Ecto neural progenitor cell (in vitro differentiated cells): ENCODE data around the gene MRFAP1L1.

Experiments
- DNase-seq: peaks from one replicate; pipeline ENCODE4 v3.0.0-alpha.2; 2018; ENCODE audit warnings: low spot score

Gene MRFAP1L1

DNA sequence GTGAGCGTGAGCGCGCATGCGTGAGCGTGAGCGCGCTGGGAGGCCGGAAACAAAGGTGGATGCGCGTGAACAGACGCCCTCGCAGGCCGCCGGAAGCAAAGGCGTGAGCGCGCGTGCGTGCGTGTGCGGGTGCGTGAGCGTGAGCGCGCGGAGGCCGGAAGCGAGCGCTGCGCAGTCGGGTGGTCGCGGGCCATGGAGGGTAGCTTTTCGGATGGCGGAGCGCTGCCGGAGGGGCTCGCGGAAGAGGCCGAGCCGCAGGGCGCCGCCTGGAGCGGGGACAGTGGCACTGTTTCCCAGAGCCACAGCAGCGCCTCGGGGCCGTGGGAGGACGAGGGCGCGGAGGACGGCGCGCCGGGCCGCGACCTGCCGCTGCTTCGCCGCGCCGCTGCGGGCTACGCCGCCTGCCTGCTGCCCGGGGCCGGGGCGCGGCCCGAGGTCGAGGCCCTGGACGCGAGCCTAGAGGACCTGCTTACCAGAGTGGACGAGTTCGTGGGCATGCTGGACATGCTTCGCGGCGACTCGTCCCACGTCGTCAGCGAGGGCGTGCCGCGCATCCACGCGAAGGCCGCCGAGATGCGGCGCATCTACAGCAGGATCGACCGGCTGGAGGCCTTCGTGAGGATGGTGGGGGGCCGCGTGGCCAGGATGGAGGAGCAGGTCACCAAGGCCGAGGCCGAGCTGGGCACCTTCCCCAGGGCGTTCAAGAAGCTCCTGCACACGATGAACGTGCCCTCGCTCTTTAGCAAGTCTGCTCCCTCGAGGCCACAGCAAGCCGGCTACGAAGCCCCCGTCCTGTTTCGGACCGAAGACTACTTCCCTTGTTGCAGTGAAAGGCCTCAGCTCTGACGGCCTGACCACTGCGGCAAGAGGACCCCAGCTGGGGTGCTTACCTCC lies 6.6 kb upstream of the MRFAP1L1 start, which contains the start of gene BLOC1S4:
Gene BLOC1S4, plus strand, starts transcription at position 157 of the 894 bp plus-strand sequence. Its CDS starts 36 bp downstream, at position 193.
- DNase-seq, result peak; percentile 91

DNA sequence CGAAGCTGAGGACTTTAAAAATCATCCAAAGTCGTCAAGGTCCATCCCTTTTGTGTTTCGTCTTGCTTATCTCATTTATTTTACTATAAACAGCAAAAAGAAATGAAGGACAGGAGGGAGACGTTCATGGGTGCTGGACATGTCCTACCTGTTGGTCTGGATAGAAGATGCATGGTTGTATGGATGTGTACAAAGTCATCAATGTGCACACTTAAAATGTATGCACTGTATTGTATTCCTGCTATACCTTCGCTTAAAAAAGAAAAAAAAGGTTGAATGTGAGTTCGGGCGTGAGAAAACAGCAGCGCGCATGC lies 6.0 kb upstream of the MRFAP1L1 start:
- DNase-seq, result no peak

DNA sequence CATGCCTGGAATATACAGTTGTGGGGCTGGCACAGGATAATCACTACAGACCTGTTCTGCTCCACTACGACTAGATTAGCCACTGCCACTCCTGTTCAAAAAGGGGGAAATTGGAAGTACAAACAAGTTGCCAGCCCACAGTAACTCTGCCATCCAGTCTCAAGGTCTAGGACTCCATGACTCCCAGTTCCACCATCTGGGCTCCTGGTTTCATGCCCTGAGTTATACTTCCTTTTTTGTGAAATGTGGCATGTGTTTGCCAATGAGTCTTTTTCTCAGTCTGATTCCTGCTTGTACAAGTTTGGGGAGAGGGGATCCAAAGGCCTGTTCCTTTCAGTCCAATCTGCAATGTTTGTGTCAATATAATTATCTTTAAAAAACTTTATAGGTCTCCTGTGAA lies 5.3 kb upstream of the MRFAP1L1 start:
- DNase-seq, result no peak

DNA sequence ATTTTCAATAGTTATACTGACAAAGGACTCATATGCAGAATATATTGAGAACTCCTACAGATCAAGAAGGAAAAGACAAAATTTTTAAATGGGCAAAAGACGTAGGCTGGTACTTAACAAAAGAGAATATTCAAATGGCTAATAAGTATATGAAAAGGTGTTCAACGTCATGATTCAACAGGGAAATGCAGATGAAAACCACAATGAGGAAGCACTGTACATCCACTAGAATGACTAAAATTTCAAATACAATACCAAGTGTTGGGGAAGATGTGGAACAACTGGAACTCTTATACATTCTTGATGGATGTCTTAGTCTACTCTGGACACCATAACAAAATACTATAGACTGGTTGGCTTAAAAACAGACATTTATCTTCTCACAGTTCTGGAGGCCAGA lies 1.3 kb upstream of the MRFAP1L1 start:
- DNase-seq, result no peak

DNA sequence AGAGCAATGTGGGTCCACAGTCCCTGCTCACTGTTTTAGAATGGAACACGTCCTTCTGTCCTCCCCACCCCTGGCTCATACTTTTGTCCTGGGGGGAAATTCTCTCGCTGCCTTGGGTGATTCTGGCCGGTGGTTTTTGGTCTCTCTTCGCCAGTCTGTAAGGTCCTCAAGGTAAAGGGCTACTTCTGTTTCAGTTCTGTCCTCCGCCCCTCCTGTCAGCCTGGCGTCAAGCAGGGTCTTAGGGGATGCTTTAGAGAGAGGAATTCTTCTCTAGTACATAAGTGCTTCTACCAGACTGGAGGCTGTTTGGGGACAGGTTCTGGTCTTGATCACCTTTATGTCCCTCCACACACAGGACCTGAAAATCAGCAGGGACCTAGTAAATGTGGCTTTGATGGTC lies 617 bp upstream of the MRFAP1L1 start:
- no peak for DNase-seq

DNA sequence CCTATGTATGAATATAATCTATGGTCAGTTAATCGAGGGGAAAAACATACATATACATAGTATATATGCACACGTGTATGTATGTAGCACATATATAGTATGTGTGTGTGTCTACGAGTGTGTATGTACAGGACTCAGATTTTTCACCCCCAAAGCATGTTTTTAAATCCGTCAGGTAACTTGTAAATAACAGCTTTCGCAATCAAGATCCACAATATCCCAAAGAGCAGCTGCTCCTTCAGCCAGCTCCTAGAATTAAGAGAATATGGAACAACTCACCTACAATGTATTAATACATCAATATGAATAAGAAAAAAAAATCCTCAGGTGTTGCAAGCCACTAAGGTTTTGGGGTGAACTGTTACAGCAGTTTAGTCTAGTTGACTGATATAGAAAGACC lies 3.5 kb downstream of the MRFAP1L1 start:
- no peak for DNase-seq

DNA sequence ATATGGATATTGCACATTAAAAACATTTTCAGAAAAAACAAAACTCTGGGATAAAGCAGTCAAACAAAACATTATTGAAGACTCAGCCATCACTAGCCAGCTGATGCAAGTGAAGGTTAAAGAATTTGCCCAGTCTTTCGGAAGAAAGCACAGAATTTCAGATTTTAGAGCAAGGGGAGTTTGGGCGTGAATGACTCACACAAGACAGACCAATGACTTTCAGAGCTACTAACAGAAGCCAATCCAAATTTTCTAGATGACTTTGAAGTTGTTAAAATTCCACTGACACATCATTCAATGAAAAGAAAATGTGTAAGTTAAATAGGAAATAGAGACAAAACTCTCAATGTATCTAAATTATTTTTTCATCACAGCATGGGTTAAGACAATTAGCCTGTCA lies 4.0 kb downstream of the MRFAP1L1 start:
- DNase-seq, result no peak

DNA sequence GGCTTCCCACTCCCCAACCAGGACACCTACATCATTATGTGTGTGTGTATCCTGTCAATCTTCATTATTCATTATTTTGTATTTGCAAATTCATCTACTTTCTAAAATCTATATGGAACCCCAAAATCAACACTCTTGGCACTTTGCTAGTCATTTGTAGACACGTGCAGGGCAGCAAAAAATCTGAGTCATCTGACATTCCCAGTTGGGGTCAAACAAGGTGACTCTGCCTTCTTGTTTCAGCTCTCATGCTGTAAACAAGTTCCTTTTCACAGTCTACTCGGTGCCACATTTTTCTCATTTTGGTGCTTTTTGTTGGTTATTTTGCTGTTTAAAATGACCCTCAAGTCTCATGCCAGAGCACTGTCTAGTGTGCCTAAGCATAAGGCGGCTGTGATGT lies 5.9 kb downstream of the MRFAP1L1 start:
- no peak for DNase-seq

DNA sequence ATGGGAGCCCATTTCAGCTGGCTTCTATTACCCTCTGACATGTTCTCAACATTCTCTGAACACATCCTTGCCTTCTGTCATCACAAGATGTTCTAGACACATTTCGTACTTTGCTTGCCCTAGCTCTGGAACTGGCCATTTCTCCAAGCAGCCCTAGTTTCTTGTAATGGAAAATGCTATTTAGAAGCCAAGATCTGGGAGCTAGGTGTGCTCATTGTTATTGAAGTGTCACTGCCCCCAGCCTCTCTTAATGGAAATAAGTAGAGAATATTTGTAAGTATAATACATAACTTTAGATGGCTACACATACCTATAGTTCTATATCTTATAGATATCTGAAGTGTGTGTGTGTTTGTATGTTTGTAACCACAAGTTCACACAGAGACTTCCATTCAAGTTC lies 6.9 kb downstream of the MRFAP1L1 start:
- DNase-seq, result no peak

DNA sequence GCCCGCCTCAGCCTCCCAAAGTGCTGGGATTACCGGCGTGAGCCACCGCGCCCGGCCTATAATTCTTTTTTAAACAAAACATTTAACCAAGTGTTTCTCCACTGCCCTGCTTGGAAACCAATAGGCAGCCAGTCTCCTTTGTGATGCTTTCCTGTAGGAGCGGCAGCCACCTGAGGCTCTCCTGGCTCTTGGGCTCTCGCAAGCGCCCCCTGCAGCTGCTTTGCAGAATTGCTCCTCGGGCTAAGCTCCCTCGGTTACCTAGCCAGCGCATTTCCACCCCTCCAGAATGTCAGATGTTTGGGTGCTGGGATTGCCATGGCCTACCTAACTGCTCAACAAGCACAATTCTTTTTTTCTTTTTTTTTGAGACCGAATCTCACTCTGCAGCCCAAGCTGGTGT lies 8.3 kb downstream of the MRFAP1L1 start:
- no peak for DNase-seq

DNA sequence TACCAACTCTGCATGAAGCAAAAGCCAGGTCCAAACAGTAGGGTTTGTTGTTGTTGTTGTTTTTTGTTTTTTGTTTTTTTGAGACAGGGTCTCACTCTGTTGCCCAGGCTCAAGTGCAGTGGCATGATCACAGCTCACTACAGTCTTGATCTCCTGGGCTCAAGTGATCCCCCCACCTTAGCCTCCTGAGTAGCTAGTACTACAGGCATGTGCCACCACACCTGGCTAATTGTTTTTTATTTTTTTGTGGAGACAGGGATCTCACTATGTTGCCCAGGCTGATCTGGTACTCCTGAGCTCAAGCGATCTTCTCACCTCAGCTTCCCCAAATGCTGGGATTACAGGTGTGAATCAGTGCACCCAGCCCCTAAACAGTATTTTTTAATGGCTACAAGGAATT lies 9.8 kb downstream of the MRFAP1L1 start:
- DNase-seq, result no peak

DNA sequence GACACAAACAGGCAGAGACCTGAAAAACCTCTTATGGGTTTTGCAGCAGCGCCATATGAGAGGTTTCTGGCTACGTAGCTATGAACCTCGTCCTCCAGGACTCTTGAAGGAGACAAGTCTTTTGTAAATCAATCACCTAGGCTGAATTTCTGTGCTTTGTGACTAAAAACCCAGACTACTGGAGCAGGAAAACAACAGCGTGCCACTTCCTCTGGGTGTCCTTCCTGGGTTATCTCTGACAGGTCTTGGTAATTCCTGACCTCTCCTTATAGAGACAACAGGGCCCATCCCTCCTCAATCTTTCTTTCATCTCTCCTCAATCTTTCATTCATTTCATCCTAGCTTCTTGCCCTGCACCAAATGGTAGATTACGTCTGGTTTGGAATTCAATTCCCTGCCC lies 10.3 kb downstream of the MRFAP1L1 start:
- no peak for DNase-seq

DNA sequence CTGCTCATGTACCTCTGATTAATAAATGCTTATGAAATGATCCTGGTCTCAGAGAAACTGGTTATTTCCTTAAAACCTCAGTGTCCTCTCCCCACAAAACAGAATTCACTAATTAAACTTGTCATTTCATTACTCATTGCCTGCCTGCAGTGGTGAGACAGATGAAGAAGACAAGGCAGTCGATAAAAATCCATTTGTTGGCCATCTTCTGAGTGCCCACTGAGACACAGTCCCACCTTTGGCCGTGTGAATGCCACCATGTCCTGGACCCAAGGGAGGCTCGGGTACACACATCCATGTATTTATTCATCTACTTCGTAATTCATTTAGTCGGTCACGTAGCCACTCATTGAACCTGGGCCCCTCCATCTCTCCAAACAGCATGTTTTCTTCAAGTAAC lies 12.5 kb downstream of the MRFAP1L1 start:
- DNase-seq, result no peak

DNA sequence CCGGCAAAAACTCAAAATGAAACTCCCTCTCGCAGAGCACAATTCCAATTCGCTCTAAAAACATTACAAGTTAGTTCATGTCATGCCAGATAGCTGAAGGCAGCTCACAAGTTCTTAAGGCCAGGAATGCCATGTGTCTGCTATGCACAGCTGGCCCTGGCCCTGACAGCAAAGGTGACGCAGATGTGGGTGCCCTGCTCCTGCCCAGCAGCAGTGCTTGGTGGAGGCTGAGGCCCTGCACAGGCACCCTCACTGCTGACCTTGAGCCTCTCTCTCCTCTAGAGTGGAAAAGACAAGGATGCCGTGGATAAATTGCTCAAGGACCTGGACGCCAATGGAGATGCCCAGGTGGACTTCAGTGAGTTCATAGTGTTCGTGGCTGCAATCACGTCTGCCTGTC lies 13.1 kb downstream of the MRFAP1L1 start:
- no peak for DNase-seq

DNA sequence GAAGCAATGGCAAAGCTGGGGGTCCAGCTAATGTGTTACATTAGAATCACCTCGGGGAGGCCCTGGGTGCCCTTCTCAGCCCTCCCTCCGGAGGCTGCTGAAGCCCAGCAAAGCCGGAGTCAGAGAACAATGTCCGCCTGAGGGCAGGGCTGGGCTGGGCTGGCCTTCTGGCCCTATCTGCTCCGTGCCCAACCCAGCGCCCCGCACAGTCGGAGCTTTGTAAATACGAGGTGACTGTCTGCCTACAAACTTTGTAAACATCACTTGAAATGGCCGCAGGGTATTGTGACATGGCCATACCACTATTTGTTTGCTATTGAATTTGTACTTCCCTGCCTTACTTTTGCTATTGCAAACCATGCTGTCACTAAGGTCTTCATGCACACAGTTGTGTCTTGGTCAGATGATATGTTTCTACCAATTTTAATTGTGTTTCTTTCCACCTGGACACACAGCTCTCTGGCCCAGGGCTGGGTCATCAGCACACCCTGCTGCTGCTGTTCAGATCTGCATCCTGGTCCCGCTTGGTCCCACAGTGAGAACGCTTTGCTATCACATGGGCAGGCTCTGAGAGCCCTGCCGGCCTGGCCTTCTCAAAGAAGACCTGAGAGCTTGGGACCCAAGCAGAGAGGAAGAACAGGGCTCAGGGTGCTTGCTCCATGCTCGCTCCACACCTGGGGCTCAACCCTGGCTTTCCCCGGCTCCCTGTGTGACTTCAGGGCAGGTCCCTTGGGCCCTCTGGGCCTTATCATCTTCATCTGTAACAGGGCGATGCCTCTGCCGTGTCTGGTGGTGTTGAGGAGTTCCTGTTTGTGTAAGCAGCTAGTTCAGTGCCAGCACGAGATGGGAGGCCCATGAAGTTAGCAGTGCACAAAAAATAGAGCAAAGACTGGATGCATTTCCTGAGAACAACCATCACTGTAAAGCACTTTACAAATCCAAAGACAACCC lies 13.7 kb downstream of the MRFAP1L1 start:
- DNase-seq, result no peak

DNA sequence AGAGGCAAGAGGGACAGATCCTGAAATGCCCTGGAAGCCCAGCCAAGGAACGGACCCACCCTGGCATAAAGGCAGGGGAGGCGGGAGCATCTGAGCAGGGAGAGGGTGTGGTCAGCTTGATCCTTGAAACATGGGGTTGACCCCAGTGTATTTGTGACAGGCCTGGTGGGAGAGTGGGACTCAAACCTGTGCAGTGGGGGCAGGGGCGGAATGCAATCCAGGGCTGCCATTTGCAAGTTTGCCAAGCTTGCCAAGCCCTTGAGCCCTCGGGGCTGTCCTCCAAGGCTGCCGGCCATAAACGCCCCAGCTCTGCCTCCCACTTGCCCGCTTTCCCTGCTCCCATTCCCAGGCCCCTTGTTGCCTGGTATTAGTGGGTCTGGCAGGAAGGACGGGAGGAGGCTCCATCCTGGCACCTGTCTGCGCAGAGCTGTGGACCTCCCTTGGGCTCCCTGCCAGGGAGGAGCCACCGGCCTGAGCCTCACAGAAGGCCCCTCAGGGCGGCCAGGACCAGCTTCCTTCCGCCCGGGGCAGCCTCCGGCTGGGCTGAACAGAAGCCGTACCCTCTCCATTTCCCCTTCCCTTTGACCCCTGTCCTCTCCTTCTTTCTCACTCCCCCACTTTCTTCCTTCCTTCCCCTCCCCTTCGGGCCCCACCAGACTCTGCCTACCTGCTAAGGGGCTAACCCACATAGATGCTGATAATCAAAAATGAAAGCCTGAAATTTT lies 15.3 kb downstream of the MRFAP1L1 start:
- no peak for DNase-seq

DNA sequence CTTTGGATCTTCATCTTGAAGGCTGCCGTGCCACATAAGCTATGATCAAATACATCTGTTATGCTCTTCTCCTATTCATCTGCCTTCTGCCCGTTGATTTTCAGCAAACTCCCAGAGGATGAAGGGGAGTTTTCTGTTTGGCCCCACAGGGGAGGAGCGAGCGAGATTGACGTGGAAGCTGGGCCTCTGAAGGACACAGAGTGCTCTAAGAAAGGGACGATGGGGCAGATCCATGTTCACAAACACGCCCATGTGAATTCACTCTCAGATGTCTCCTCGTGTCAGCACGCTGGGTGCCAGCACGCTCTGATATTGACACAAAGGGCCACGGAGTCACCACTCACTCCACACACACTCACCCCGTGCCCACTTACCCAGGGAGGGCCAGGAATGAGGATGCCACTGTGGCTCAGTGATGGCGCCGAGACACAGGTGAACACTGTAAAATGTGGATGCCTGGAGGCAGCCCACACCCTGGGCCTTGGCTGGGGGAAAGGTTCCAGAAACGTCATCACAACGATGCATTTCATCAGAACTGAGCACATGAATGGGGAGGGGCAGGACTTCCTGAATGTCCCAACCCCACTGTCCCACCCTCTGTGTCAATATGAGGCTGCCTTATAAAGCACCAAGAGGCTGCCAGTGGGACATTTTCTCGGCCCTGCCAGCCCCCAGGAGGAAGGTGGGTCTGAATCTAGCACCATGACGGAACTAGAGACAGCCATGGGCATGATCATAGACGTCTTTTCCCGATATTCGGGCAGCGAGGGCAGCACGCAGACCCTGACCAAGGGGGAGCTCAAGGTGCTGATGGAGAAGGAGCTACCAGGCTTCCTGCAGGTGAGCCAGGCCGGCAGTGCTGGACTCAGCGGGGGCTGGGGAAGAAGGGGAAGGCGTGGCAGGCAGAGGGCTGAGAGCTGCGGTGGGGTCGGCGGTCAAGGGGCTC lies 16.2 kb downstream of the MRFAP1L1 start, which contains the start of gene S100P:
Gene S100P, plus strand, starts transcription at position 648 of the 946 bp plus-strand sequence. Its CDS starts 55 bp downstream, at position 703.
- DNase-seq, result no peak

DNA sequence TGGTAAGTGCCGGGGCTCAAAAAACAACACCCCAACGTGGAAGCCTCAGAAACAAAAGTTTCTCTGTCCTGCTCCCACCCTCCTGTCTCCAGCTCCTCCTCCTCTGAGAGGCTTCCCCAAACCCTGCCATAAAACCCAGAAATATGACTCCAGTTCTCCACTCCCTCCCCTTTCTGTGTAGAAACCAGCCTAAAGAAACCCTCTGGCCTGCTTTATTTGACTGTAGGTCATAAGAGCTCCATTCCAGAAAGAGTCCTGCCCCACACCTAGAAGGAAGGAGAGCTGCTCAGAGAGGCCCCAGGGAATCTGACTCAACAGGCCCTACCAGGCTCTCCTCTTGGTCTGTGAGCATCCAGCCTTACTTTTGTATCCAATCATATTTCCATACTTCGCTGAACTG lies 16.9 kb downstream of the MRFAP1L1 start:
- no peak for DNase-seq

DNA sequence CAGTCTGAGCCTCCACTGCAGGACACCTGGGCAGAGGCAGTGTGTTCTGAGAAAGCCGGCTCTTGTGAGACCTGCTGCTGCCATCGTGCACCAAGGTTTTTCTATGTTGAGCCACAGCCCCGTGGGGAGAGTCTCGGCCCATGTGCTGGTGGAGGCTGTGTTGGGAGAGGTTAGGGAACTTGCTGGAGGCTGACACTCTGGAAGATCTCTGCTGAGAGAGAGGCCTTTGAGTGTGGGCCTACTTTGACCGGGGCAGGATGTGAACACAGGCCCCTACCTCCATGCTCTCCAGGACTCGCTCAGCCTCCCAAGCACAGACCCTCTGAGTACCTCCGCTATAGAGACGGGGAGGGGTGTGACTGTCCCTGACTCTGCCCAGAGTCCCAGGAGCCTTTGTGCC lies 17.3 kb downstream of the MRFAP1L1 start:
- no peak for DNase-seq

DNA sequence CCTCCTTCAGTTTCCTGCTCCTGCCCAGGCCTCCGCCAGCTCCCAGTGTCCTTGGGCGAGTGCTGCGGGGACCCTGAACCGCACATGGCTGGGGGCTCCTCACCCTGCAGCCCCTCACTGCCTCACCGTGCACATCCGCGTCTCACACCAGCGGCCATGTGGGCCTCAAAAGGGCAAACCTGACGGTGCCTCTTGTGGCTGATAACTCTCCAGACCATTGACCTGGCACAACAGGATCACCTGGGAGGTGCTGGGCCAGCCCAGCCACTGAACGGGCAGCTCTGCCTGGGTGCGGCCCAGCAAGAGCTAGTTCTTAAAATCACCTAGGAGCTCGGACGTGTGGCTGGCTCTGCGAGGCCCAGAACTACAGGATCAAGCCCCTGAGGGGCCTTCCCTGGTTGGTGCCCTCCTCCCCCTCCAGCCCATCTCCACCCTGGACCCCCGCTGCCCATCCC lies 20.1 kb downstream of the MRFAP1L1 start:
- DNase-seq, result no peak
